ENCODE data around the gene COL4A6. TPM values are rescaled to one million over a fixed set of nuclear protein-coding genes. Genes with fewer than 3 reads are reported as not detected.
"Not testable (repeated sequence)": the region's sequence is repeated elsewhere in the genome, so short reads cannot be mapped to it uniquely, and the experiment has no call there.

The COL4A6 gene
- total RNA-seq, 1 experiment from 2014 or later, result 0.28 TPM

- H3K4me1 ChIP-seq (ENCODE audit: control insufficient read depth, insufficient read depth, low read length), result no peaks in the 10 kb centered on the region
- ChIA-PET POLR2A (no interaction called here), CTCF (no interaction called here)
- in situ Hi-C loops (cut with HindIII; ENCODE audit: low pct_unique_long_range_greater_than_20kb, low sequenced_read_pairs), result no loop called here
- no peak overlapping the region for H3K27ac ChIP-seq (ENCODE audit: low read length)
- H3K9me3 ChIP-seq (ENCODE audit: control insufficient read depth, insufficient read depth, low read depth, low read length), result no peaks in the 10 kb centered on the region
- DNase-seq (ENCODE audit: low read depth, low spot score) (no peak), ATAC-seq (no peak)
- no peaks in the 10 kb centered on the region for H3K36me3 ChIP-seq (ENCODE audit: control insufficient read depth, insufficient read depth, low read length)
- intact Hi-C loops (cut with micrococcal nuclease; ENCODE audit: unreplicated experiment), result no loop called here
- no peak for TF ChIP-seq TCF7L2 (IDR thresholded peaks at IDR 0.05; ENCODE audit: low read depth, low read length)
- TF ChIP-seq POLR2AphosphoS5 (IDR thresholded peaks at IDR 0.05; ENCODE audit: low read depth, low read length), result no peak
- no peak for TF ChIP-seq SIN3A (IDR thresholded peaks at IDR 0.05; ENCODE audit: borderline replicate concordance, insufficient read depth, low read depth, low read length)
- TF ChIP-seq CTCF (IDR thresholded peaks at IDR 0.05), result no peak
- no peak for TF ChIP-seq REST (IDR thresholded peaks at IDR 0.05; ENCODE audit: insufficient read depth in 1 of 2, low read depth in 2 of 2, low read length in 1 of 2)
- H3K4me3 ChIP-seq (ENCODE audit: low read depth in 2 of 2, low read length in 2 of 2), result no peak overlapping the region
- no peaks in the 10 kb centered on the region for H3K27me3 ChIP-seq (ENCODE audit: control insufficient read depth, insufficient read depth, low read length)
- no TSS peak for BruUV-seq (replicated peaks)
Observed at GRCh38 chrX:108484251-108484650, 46.0 kb upstream of the COL4A6 start.

GRCh38 chrX:108481528-108481927 lies 43.3 kb upstream of the COL4A6 start:
- CTCF ChIA-PET, result not testable (repeated sequence)

GRCh38 chrX:108473979-108474378 lies 35.8 kb upstream of the COL4A6 start:
- no TSS peak for BruUV-seq (replicated peaks)
- Histone ChIP-seq H3K4me3 (ENCODE audit: low read depth in 2 of 2, low read length in 2 of 2) (no peak overlapping the region), H3K27me3 (ENCODE audit: control insufficient read depth, insufficient read depth, low read length) (no peaks in the 10 kb centered on the region), H3K27ac (ENCODE audit: low read length) (no peak overlapping the region), H3K36me3 (ENCODE audit: control insufficient read depth, insufficient read depth, low read length) (no peaks in the 10 kb centered on the region), H3K4me1 (ENCODE audit: control insufficient read depth, insufficient read depth, low read length) (no peaks in the 10 kb centered on the region), H3K9me3 (ENCODE audit: control insufficient read depth, insufficient read depth, low read depth, low read length) (no peaks in the 10 kb centered on the region)
- ATAC-seq (no peak), DNase-seq (ENCODE audit: low read depth, low spot score) (no peak)
- TF ChIP-seq CTCF (IDR thresholded peaks at IDR 0.05) (no peak), TCF7L2 (IDR thresholded peaks at IDR 0.05; ENCODE audit: low read depth, low read length) (no peak), POLR2AphosphoS5 (IDR thresholded peaks at IDR 0.05; ENCODE audit: low read depth, low read length) (no peak)
- ChIA-PET POLR2A (no interaction called here), CTCF (no interaction called here)
- intact Hi-C loops (cut with micrococcal nuclease; ENCODE audit: unreplicated experiment), result no loop called here
- in situ Hi-C loops (cut with HindIII; ENCODE audit: low pct_unique_long_range_greater_than_20kb, low sequenced_read_pairs), result no loop called here

More at GRCh38 chrX:108481528-108481927, 43.3 kb upstream of the COL4A6 start:
- ATAC-seq; POLR2A ChIA-PET; H3K4me3 ChIP-seq (ENCODE audit: low read depth in 2 of 2, low read length in 2 of 2); H3K27ac ChIP-seq (ENCODE audit: low read length); in situ Hi-C loops (cut with HindIII; ENCODE audit: low pct_unique_long_range_greater_than_20kb, low sequenced_read_pairs); H3K4me1 ChIP-seq (ENCODE audit: control insufficient read depth, insufficient read depth, low read length); H3K27me3 ChIP-seq (ENCODE audit: control insufficient read depth, insufficient read depth, low read length); BruUV-seq (replicated peaks); DNase-seq (ENCODE audit: low read depth, low spot score); H3K9me3 ChIP-seq (ENCODE audit: control insufficient read depth, insufficient read depth, low read depth, low read length); H3K36me3 ChIP-seq (ENCODE audit: control insufficient read depth, insufficient read depth, low read length); intact Hi-C loops (cut with micrococcal nuclease; ENCODE audit: unreplicated experiment): not testable (repeated sequence)
